ENCODE data around the gene NRG3.

DNA sequence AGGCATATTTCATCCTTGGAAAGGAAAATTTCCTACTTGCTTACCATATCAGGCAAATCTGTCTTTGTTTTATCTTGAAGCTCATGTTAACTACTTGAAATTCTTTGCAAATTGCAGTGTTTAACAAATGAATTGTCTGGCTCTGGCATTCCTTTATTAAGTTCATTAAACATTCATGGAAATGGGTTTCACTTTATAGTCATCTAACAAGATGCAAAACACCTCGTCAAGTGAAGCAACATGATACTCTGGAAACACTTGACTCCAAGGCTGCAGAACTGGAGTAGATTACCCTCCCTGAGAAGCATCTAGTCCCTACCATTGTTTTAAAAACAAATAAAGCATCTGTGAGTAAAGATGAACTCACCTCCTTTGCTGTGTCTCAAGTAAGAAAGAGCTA, 1086.9 kb downstream of the NRG3 start:
- TF ChIP-seq, protein P1, sequence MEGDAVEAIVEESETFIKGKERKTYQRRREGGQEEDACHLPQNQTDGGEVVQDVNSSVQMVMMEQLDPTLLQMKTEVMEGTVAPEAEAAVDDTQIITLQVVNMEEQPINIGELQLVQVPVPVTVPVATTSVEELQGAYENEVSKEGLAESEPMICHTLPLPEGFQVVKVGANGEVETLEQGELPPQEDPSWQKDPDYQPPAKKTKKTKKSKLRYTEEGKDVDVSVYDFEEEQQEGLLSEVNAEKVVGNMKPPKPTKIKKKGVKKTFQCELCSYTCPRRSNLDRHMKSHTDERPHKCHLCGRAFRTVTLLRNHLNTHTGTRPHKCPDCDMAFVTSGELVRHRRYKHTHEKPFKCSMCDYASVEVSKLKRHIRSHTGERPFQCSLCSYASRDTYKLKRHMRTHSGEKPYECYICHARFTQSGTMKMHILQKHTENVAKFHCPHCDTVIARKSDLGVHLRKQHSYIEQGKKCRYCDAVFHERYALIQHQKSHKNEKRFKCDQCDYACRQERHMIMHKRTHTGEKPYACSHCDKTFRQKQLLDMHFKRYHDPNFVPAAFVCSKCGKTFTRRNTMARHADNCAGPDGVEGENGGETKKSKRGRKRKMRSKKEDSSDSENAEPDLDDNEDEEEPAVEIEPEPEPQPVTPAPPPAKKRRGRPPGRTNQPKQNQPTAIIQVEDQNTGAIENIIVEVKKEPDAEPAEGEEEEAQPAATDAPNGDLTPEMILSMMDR (tag by site-specific recombination; IDR thresholded peaks at IDR 0.05), result no peak
- TF ChIP-seq, protein P2, sequence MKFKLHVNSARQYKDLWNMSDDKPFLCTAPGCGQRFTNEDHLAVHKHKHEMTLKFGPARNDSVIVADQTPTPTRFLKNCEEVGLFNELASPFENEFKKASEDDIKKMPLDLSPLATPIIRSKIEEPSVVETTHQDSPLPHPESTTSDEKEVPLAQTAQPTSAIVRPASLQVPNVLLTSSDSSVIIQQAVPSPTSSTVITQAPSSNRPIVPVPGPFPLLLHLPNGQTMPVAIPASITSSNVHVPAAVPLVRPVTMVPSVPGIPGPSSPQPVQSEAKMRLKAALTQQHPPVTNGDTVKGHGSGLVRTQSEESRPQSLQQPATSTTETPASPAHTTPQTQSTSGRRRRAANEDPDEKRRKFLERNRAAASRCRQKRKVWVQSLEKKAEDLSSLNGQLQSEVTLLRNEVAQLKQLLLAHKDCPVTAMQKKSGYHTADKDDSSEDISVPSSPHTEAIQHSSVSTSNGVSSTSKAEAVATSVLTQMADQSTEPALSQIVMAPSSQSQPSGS (tag by site-specific recombination; IDR thresholded peaks at IDR 0.05; ENCODE audit: low read depth), result no peak
- TF ChIP-seq REPIN1 (tag by site-specific recombination; IDR thresholded peaks at IDR 0.05; ENCODE audit: low read depth), result no peak
- no peak for TF ChIP-seq ZBTB20 (tag by site-specific recombination; IDR thresholded peaks at IDR 0.05)
- no peak for TF ChIP-seq ZNF146 (tag by site-specific recombination; IDR thresholded peaks at IDR 0.05)
- TF ChIP-seq, protein P3, sequence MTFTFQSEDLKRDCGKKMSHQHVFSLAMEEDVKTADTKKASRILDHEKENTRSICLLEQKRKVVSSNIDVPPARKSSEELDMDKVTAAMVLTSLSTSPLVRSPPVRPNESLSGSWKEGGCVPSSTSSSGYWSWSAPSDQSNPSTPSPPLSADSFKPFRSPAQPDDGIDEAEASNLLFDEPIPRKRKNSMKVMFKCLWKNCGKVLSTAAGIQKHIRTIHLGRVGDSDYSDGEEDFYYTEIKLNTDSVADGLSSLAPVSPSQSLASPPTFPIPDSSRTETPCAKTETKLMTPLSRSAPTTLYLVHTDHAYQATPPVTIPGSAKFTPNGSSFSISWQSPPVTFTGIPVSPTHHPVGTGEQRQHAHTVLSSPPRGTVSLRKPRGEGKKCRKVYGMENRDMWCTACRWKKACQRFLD (tag by site-specific recombination; IDR thresholded peaks at IDR 0.05), result no peak
- no peak for TF ChIP-seq ZNF621 (tag by site-specific recombination; IDR thresholded peaks at IDR 0.05)
- TF ChIP-seq, protein P4, sequence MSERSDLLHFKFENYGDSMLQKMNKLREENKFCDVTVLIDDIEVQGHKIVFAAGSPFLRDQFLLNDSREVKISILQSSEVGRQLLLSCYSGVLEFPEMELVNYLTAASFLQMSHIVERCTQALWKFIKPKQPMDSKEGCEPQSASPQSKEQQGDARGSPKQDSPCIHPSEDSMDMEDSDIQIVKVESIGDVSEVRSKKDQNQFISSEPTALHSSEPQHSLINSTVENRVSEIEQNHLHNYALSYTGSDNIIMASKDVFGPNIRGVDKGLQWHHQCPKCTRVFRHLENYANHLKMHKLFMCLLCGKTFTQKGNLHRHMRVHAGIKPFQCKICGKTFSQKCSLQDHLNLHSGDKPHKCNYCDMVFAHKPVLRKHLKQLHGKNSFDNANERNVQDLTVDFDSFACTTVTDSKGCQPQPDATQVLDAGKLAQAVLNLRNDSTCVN (tag by site-specific recombination; optimal IDR thresholded peaks at IDR 0.05), result no peak
- TF ChIP-seq ZNF747 (tag by site-specific recombination; IDR thresholded peaks at IDR 0.05), result no peak
- no peak for TF ChIP-seq ZNF596 (tag by site-specific recombination; IDR thresholded peaks at IDR 0.05)

Measured in HEK293 (cell line).